NCI-H226 (cell line): ENCODE results near the gene SMOC1.

Experiments
- DNase-seq: peaks from one replicate; pipeline ENCODE4 v3.0.0-alpha.2; 2015

Gene SMOC1

GRCh38 chr14:69945912-69946311 lies 66.7 kb downstream of the SMOC1 start:
- no peak for DNase-seq

- no peak for DNase-seq
Measured at GRCh38 chr14:69948351-69948750, 69.1 kb downstream of the SMOC1 start.

- DNase-seq, result no peak
Measured at GRCh38 chr14:69951263-69951662, 72.0 kb downstream of the SMOC1 start.

- no peak for DNase-seq
Measured at GRCh38 chr14:69951935-69952334, 72.7 kb downstream of the SMOC1 start.

GRCh38 chr14:69953266-69953915 lies 74.2 kb downstream of the SMOC1 start:
- DNase-seq, result no peak

GRCh38 chr14:69955855-69956845 lies 76.9 kb downstream of the SMOC1 start:
- DNase-seq, result no peak

- no peak for DNase-seq
Measured at GRCh38 chr14:69956970-69957369, 77.8 kb downstream of the SMOC1 start.

GRCh38 chr14:69957986-69958385 lies 78.8 kb downstream of the SMOC1 start:
- DNase-seq, result no peak

- no peak for DNase-seq
Measured at GRCh38 chr14:69959136-69959535, 79.9 kb downstream of the SMOC1 start.

- DNase-seq, result no peak
Measured at GRCh38 chr14:69960296-69960695, 81.1 kb downstream of the SMOC1 start.

GRCh38 chr14:69963966-69964365 lies 84.8 kb downstream of the SMOC1 start:
- DNase-seq, result no peak

- DNase-seq, result no peak
Measured at GRCh38 chr14:69964841-69965240, 85.6 kb downstream of the SMOC1 start.

GRCh38 chr14:69968132-69968531 lies 88.9 kb downstream of the SMOC1 start:
- DNase-seq, result no peak

GRCh38 chr14:69968681-69969080 lies 89.5 kb downstream of the SMOC1 start:
- no peak for DNase-seq

GRCh38 chr14:69972755-69973154 lies 93.5 kb downstream of the SMOC1 start:
- no peak for DNase-seq

- no peak for DNase-seq
Measured at GRCh38 chr14:69973846-69974245, 94.6 kb downstream of the SMOC1 start.

GRCh38 chr14:69979882-69980281 lies 100.7 kb downstream of the SMOC1 start:
- DNase-seq, result no peak

- no peak for DNase-seq
Measured at GRCh38 chr14:69980457-69981425, 101.5 kb downstream of the SMOC1 start.

- no peak for DNase-seq
Measured at GRCh38 chr14:69982220-69982839, 103.1 kb downstream of the SMOC1 start.

GRCh38 chr14:69982886-69983285 lies 103.7 kb downstream of the SMOC1 start:
- no peak for DNase-seq

GRCh38 chr14:69983317-69983716 lies 104.1 kb downstream of the SMOC1 start:
- no peak for DNase-seq

- no peak for DNase-seq
Measured at GRCh38 chr14:69985463-69985862, 106.2 kb downstream of the SMOC1 start.
